8988T (cell line): ENCODE data around the gene BLCAP.
"Not testable (repeated sequence)": the region's sequence is repeated elsewhere in the genome, so short reads cannot be mapped to it uniquely, and the experiment has no call there.

ENCODE experiments used
- DNase-seq: peaks from one replicate; pipeline ENCODE4 v3.0.0; 2011

BLCAP gene

DNA sequence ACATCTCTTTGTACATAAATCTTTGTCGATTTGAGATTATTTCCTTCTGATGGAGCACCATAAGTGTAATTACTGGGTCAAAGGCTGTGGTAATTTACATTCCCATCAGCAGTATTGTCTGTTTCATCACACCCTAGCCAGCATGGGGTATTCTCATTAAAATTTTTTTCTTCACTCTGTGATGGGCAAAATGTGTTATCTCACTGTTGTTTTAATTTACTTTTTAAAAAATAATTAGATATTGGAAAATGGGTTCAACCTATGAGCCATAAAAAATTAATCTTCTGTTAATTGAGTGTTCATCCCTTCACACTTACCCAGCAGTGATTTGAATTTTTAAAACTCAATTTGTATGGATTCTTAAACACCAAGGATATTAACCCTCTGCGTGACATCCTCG lies 50.6 kb downstream of the BLCAP start:
- DNase-seq = no peak

DNA sequence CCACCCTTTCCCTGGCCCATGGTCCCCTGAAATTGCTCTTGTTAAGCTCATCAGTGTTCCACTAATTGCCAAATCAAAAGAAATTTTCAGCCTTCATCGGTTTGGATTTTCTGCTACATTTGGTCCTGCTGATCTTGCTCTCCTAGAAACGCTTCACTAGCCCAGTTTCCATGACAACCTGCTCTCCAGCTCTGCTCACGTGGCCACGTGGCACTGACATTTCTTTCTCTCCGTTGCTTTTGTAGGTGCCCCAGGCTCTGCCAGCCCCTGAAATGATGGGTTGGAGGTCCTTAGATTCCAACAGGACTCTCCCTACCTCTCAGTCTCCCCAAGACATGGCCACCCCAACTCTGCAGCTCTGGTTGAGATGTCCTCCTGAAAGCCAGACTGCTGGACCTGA lies 52.4 kb downstream of the BLCAP start:
- no peak for DNase-seq

DNA sequence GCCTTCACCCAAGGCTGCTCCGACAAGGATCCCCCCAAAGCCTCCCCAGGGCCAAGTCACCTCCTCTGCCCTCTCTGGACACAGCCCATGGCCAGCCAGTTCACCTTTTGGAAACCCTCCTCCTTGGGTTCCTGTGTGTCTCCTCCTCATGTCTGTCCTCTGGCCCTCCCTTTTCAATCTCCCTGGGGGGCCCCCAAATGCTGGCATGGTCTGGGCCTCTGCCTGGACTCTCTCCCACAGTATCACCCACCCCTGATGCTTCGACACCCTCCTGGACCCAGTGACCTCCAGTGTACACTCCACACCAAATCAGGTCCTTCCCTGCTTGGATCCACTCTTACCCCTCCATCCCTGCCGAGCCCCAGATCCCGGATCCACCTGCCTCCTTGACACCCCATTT lies 53.3 kb downstream of the BLCAP start:
- no peak for DNase-seq

GRCh38 chr20:37473249-37474000 lies 54.3 kb downstream of the BLCAP start:
- no peak for DNase-seq

GRCh38 chr20:37472435-37472834 lies 55.2 kb downstream of the BLCAP start:
- not testable (repeated sequence) for DNase-seq

DNA sequence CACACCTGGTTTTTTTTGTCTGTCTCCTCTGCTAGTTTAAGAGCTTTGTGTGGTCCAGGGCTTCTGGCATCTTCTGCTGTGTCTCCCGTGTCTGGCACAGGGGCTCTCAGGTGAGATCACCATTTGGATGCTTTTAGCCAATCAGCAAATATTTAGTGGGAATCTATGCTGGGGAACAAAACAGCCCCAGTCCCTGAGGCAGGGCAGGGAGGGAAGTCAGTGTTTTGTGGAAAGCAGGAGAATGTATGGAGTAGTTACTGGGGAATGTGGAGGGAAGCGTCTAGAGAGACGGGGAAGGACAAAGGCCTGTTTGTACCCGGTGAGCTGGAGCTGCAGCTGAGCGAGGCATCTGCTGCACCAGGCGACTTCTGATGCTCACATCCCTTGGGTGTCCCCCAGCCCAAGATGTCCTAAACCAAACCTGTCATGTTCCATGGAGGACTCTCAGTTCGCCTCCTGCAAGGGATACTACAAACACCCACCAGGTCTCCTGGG lies 55.9 kb downstream of the BLCAP start:
- no peak for DNase-seq

DNA sequence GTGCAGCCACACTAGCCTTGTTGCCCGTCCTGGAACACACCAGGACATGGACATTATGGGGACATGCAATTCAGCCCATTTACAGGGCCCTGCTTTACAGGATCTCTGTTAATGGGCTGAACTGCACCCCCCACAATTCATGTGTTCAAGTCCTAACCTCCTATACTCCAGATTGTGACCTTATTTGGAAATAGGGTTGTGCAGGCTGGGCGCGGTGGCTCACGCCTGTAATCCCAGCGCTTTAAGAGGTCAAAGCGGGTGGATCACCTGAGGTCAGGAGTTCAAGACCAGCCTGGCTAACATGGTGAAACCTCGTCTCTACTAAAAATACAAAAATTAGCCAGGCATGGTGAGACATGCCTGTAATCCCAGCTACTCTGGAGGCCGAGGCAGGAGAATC lies 57.5 kb downstream of the BLCAP start:
- not testable (repeated sequence) for DNase-seq

DNA sequence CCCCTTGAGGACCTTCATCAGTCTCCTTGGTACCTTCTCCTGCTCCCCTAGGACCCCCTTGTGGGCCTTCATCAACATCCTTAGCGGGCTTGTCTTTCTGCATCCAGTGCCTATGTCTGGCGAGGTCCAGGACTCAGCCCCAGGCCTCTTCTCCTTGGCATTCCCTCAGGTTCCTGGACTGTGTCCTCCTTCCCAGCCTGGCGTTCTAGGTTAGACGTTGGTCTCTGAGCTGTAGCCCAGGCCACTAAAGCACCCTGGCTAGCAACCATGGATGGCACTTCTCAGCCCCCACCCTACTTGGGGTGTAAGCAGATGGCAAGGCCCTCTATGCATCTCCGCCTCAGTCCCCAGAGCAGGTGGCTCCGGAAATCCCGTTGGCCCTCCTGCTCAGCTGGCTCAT lies 58.1 kb downstream of the BLCAP start:
- DNase-seq = no peak

- no peak for DNase-seq
Observed at GRCh38 chr20:37468886-37469285, 58.8 kb downstream of the BLCAP start.
